GM18868 (cell line): ENCODE results near the gene SCD5.

ENCODE experiments used
- ATAC-seq: cut with Tn5 transposase; IDR thresholded peaks from one replicate; pipeline ENCODE4 v1.9.1; 2021; ENCODE audit warnings: mild to moderate bottlenecking, moderate library complexity; ENCODE audit not compliant: unreplicated experiment

The SCD5 gene

GRCh38 chr4:82774711-82775171 lies 23.9 kb downstream of the SCD5 start:
- no peak for ATAC-seq

- ATAC-seq, result no peak
Observed at GRCh38 chr4:82773057-82773456, 25.5 kb downstream of the SCD5 start.

- no peak for ATAC-seq
Observed at GRCh38 chr4:82770607-82771006, 28.0 kb downstream of the SCD5 start.

GRCh38 chr4:82765134-82765533 lies 33.5 kb downstream of the SCD5 start:
- no peak for ATAC-seq

GRCh38 chr4:82761229-82761628 lies 37.4 kb downstream of the SCD5 start:
- no peak for ATAC-seq

- ATAC-seq, result no peak
Observed at GRCh38 chr4:82758701-82759685, 39.6 kb downstream of the SCD5 start.

GRCh38 chr4:82756061-82756460 lies 42.5 kb downstream of the SCD5 start:
- no peak for ATAC-seq

- no peak for ATAC-seq
Observed at GRCh38 chr4:82755650-82756049, 42.9 kb downstream of the SCD5 start.

GRCh38 chr4:82754513-82755165 lies 44.0 kb downstream of the SCD5 start:
- ATAC-seq, result no peak

- ATAC-seq, result no peak
Observed at GRCh38 chr4:82753725-82754410, 44.7 kb downstream of the SCD5 start.

- no peak for ATAC-seq
Observed at GRCh38 chr4:82753238-82753637, 45.4 kb downstream of the SCD5 start.

- ATAC-seq, result no peak
Observed at GRCh38 chr4:82748810-82749470, 49.7 kb downstream of the SCD5 start.

GRCh38 chr4:82747686-82748575 lies 50.7 kb downstream of the SCD5 start:
- ATAC-seq, result no peak

GRCh38 chr4:82746705-82747574 lies 51.7 kb downstream of the SCD5 start:
- no peak for ATAC-seq

GRCh38 chr4:82745173-82745842 lies 53.3 kb downstream of the SCD5 start:
- no peak for ATAC-seq

- no peak for ATAC-seq
Observed at GRCh38 chr4:82744284-82744968, 54.2 kb downstream of the SCD5 start.

- no peak for ATAC-seq
Observed at GRCh38 chr4:82741188-82741587, 57.4 kb downstream of the SCD5 start.
